ENCODE measurements around the gene SOCS2. TPM values are rescaled to one million over a fixed set of nuclear protein-coding genes. Genes with fewer than 3 reads are reported as not detected.
A peak's percentile ranks its signal among the peaks of the same experiment; 100 is the strongest.

Gene SOCS2
- total and polyA plus RNA-seq, 7 donors: 17.5 to 118 (median 75.2) TPM

- intact Hi-C loops (cut with DNase I): no loop called here
- Histone ChIP-seq H3K4me1 (peaks cover 0 to 23% (median 10%) of the 10 kb centered on the region in 4 donors), H3K27ac (no peak overlapping the region), H3K9me3 (no peaks in the 10 kb centered on the region), H3K4me3 (no peak overlapping the region), H3K27me3 (no peaks in the 10 kb centered on the region), H3K36me3 (no peaks in the 10 kb centered on the region)
- WGBS, 2 donors: 96 to 97% methylated on average over 2 of the region's 2 CpGs
- TF ChIP-seq POLR2A (IDR thresholded peaks at IDR 0.05): no peak
- no peak for TF ChIP-seq EP300 (IDR thresholded peaks at IDR 0.05)
- no peak for DNase-seq
These were observed 25.1 kb downstream of the SOCS2 start for GRCh38 chr12:93597608-93598007.

- DNase-seq: no peak
- H3K4me1 ChIP-seq: peaks cover 0 to 34% (median 21%) of the 10 kb centered on the region in 4 donors
- TF ChIP-seq CTCF (IDR thresholded peaks at IDR 0.05) (no peak), POLR2A (IDR thresholded peaks at IDR 0.05) (no peak), EP300 (IDR thresholded peaks at IDR 0.05) (no peak), POLR2AphosphoS5 (IDR thresholded peaks at IDR 0.05) (no peak)
- H3K27ac ChIP-seq: no peak overlapping the region
- no peaks in the 10 kb centered on the region for H3K9me3 ChIP-seq
- intact Hi-C loops (cut with DNase I): no loop called here
- WGBS, 2 donors: 88 to 91% methylated on average over 3 of the region's 3 CpGs
- H3K27me3 ChIP-seq: no peaks in the 10 kb centered on the region
- H3K4me3 ChIP-seq: no peak overlapping the region
- H3K36me3 ChIP-seq: no peaks in the 10 kb centered on the region
These were observed 26.7 kb downstream of the SOCS2 start for GRCh38 chr12:93599192-93599591.

GRCh38 chr12:93601591-93601990 lies 29.1 kb downstream of the SOCS2 start:
- Histone ChIP-seq H3K27ac (no peak overlapping the region), H3K4me1 (peaks cover 0 to 20% (median 14%) of the 10 kb centered on the region in 4 donors), H3K27me3 (no peaks in the 10 kb centered on the region), H3K36me3 (no peaks in the 10 kb centered on the region), H3K4me3 (no peak overlapping the region), H3K9me3 (no peaks in the 10 kb centered on the region)
- no peak for DNase-seq
- no peak for TF ChIP-seq CTCF (IDR thresholded peaks at IDR 0.05)
- no peak for TF ChIP-seq POLR2A (IDR thresholded peaks at IDR 0.05)
- no peak for TF ChIP-seq EP300 (IDR thresholded peaks at IDR 0.05)
- no peak for TF ChIP-seq POLR2AphosphoS5 (IDR thresholded peaks at IDR 0.05)
- 68 to 94% methylated on average over 2 of the region's 2 CpGs for WGBS, 2 donors
- intact Hi-C loops (cut with DNase I): no loop called here

GRCh38 chr12:93602897-93603668 lies 30.6 kb downstream of the SOCS2 start:
- no peak for DNase-seq
- peaks cover 0 to 20% (median 14%) of the 10 kb centered on the region in 4 donors for H3K4me1 ChIP-seq
- intact Hi-C loops (cut with DNase I): no loop called here
- TF ChIP-seq EP300 (IDR thresholded peaks at IDR 0.05): no peak
- TF ChIP-seq POLR2AphosphoS5 (IDR thresholded peaks at IDR 0.05): peak in 1 of 4 donors; percentile 8
- H3K36me3 ChIP-seq: no peaks in the 10 kb centered on the region
- no peaks in the 10 kb centered on the region for H3K27me3 ChIP-seq
- no peak overlapping the region for H3K4me3 ChIP-seq
- H3K27ac ChIP-seq: peak overlapping the region; percentile 16 to 75 (median 50)
- WGBS, 2 donors: 64 to 72% methylated on average over 8 of the region's 8 CpGs
- H3K9me3 ChIP-seq: no peaks in the 10 kb centered on the region

- Histone ChIP-seq H3K27me3 (no peaks in the 10 kb centered on the region), H3K36me3 (no peaks in the 10 kb centered on the region), H3K27ac (peak overlapping the region in 3 of 4 donors; percentile 33 to 75 (median 68)), H3K4me1 (peaks cover 0 to 20% (median 14%) of the 10 kb centered on the region in 4 donors), H3K4me3 (no peak overlapping the region), H3K9me3 (no peaks in the 10 kb centered on the region)
- WGBS, 2 donors: 51 to 54% methylated on average over 4 of the region's 4 CpGs
- no peak for TF ChIP-seq POLR2AphosphoS5 (IDR thresholded peaks at IDR 0.05)
- no peak for TF ChIP-seq CTCF (IDR thresholded peaks at IDR 0.05)
- no peak for TF ChIP-seq POLR2A (IDR thresholded peaks at IDR 0.05)
- no peak for TF ChIP-seq EP300 (IDR thresholded peaks at IDR 0.05)
- intact Hi-C loops (cut with DNase I): no loop called here
- no peak for DNase-seq
These were observed 31.3 kb downstream of the SOCS2 start for GRCh38 chr12:93603762-93604161.
